DND-41 (cell line): Measurements from ENCODE around the gene TSC2.

Experiments used
- EZH2 ChIP-seq: IDR thresholded peaks from 3 replicates; pipeline ENCODE4 v1.6.1; 2012; ENCODE audit warnings: borderline replicate concordance, low read depth, mild to moderate bottlenecking, moderate library complexity, low read length, inconsistent platforms; ENCODE audit not compliant: severe bottlenecking
- TF ChIP-seq, protein P1 (sequence below): IDR thresholded peaks from 2 replicates; pipeline ENCODE4 v1.5.1; 2012; ENCODE audit warnings: borderline replicate concordance, low read length, moderate library complexity, mild to moderate bottlenecking; ENCODE audit not compliant: poor library complexity, severe bottlenecking; ENCODE audit errors: extremely low read depth

DNA sequence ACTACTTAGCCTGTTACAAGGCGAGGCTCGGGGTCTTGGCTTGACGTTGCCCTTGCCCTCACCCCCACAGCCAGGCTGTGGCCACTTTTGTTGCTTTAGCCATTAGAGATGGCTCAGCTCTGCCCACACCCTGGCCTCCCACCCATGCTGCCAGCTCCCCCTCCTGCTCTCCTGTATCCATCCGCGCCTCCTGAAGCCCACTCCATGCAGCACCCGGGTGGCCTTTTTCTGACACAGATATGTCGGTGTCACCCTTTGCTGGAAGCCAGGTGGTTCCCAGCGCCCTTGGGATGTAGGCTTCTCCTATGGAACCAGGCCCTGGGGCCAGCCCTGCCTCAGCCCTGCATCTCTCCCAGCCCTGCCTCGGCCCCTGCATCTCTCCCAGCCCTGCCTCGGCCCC, 9.7 kb downstream of the TSC2 start:
- TF ChIP-seq, protein P1, sequence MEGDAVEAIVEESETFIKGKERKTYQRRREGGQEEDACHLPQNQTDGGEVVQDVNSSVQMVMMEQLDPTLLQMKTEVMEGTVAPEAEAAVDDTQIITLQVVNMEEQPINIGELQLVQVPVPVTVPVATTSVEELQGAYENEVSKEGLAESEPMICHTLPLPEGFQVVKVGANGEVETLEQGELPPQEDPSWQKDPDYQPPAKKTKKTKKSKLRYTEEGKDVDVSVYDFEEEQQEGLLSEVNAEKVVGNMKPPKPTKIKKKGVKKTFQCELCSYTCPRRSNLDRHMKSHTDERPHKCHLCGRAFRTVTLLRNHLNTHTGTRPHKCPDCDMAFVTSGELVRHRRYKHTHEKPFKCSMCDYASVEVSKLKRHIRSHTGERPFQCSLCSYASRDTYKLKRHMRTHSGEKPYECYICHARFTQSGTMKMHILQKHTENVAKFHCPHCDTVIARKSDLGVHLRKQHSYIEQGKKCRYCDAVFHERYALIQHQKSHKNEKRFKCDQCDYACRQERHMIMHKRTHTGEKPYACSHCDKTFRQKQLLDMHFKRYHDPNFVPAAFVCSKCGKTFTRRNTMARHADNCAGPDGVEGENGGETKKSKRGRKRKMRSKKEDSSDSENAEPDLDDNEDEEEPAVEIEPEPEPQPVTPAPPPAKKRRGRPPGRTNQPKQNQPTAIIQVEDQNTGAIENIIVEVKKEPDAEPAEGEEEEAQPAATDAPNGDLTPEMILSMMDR = no peak
- TF ChIP-seq EZH2 = no peak
